GOT3 (cell line): ENCODE measurements around the gene GPR152.
"Not testable (repeated sequence)": the region's sequence is repeated elsewhere in the genome, so short reads cannot be mapped to it uniquely, and the experiment has no call there.

Experiments used
- DNase-seq: peaks from one replicate; lab custom pipeline; 2025; ENCODE audit warnings: mixed read lengths; lab: John Stamatoyannopoulos, UW

Gene GPR152

GRCh38 chr11:67489203-67489884 is 36.8 kb upstream of the GPR152 start:
- DNase-seq: no peak

- DNase-seq: no peak
These were observed 34.1 kb upstream of the GPR152 start for GRCh38 chr11:67486481-67487195.

GRCh38 chr11:67485873-67486361 is 33.4 kb upstream of the GPR152 start:
- not testable (repeated sequence) for DNase-seq

- no peak for DNase-seq
These were observed 32.4 kb upstream of the GPR152 start for GRCh38 chr11:67484847-67485311.

- DNase-seq: no peak
These were observed 31.5 kb upstream of the GPR152 start for GRCh38 chr11:67483831-67484665.

GRCh38 chr11:67482827-67483798 is 30.6 kb upstream of the GPR152 start, which contains the start of gene AIP:
AIP (plus strand) TSS chr11:67483026; CDS start chr11:67483159, 133 bp downstream.
- DNase-seq: peak; percentile 85

GRCh38 chr11:67482275-67482826 is 29.8 kb upstream of the GPR152 start:
- DNase-seq: no peak

- DNase-seq: not testable (repeated sequence)
These were observed 25.0 kb upstream of the GPR152 start for GRCh38 chr11:67477344-67478050.

GRCh38 chr11:67476692-67477091 is 24.2 kb upstream of the GPR152 start:
- DNase-seq: not testable (repeated sequence)

- DNase-seq: no peak
These were observed 20.4 kb upstream of the GPR152 start for GRCh38 chr11:67472882-67473281.

GRCh38 chr11:67470337-67471002 is 17.9 kb upstream of the GPR152 start:
- DNase-seq: no peak

GRCh38 chr11:67469508-67469811 is 16.9 kb upstream of the GPR152 start:
- DNase-seq: no peak

- DNase-seq: peak; percentile 78
These were observed 16.4 kb upstream of the GPR152 start, which contains the start of gene TMEM134 for GRCh38 chr11:67468759-67469507. TMEM134 (minus strand) TSS chr11:67469251; CDS start chr11:67469192, 59 bp downstream.

- DNase-seq: no peak
These were observed 15.9 kb upstream of the GPR152 start for GRCh38 chr11:67468456-67468758.

GRCh38 chr11:67468056-67468455 is 15.5 kb upstream of the GPR152 start:
- DNase-seq: no peak

GRCh38 chr11:67466962-67467771 is 14.6 kb upstream of the GPR152 start:
- no peak for DNase-seq

GRCh38 chr11:67466367-67466766 is 13.8 kb upstream of the GPR152 start:
- DNase-seq: no peak

- not testable (repeated sequence) for DNase-seq
These were observed 13.0 kb upstream of the GPR152 start for GRCh38 chr11:67465530-67465929.
